Neural crest cell (in vitro differentiated cells): ENCODE results near the gene MTMR3. TPM values are rescaled to one million over a fixed set of nuclear protein-coding genes. Genes with fewer than 3 reads are reported as not detected.
"Not testable (repeated sequence)": the region's sequence is repeated elsewhere in the genome, so short reads cannot be mapped to it uniquely, and the experiment has no call there.

Experiments used
- DNase-seq: peaks from one replicate; pipeline ENCODE4 v3.0.0; 2021; ENCODE audit warnings: low read depth, mixed read lengths, low spot score
- H3K27ac Mint-ChIP-seq: one replicate; pipeline ENCODE4 v1.8.0; 2021; ENCODE audit warnings: mild to moderate bottlenecking, mixed read lengths; ENCODE audit not compliant: unreplicated experiment
- H3K27me3 Mint-ChIP-seq: 2 replicates; pipeline ENCODE4 v1.8.0; 2021; ENCODE audit warnings: low read depth, mild to moderate bottlenecking, mixed read lengths
- H3K36me3 Mint-ChIP-seq: 2 replicates; pipeline ENCODE4 v1.8.0; 2021; ENCODE audit warnings: low read depth, mild to moderate bottlenecking, mixed read lengths
- H3K4me1 Mint-ChIP-seq: 2 replicates; pipeline ENCODE4 v1.8.0; 2021; ENCODE audit warnings: mixed read lengths
- H3K4me3 Mint-ChIP-seq: one replicate; pipeline ENCODE4 v1.8.0; 2021; ENCODE audit warnings: mild to moderate bottlenecking, mixed read lengths
- H3K9me3 Mint-ChIP-seq: 2 replicates; pipeline ENCODE4 v1.8.0; 2021; ENCODE audit warnings: mixed read lengths
- CTCF ChIP-seq: fragments of 200-600 bp; sonication (generic); conservative IDR thresholded peaks from 2 replicates; pipeline ENCODE4 v1.5.0; 2021; ENCODE audit warnings: antibody characterized with exemption, mild to moderate bottlenecking
- total RNA-seq: library from RNA; stranded (reverse); gene quantifications from 2 replicates; pipeline ENCODE4 v1.2.1, GENCODE V29; 2021

The MTMR3 gene
- total RNA-seq, 1 donor from 2014 or later = 35.3 TPM

GRCh38 chr22:30057375-30057774 is 174.4 kb downstream of the MTMR3 start:
- Mint-ChIP-seq H3K36me3 (peaks cover 9% of the 10 kb centered on the region), H3K4me3 (no peak overlapping the region), H3K27me3 (peaks cover 2% of the 10 kb centered on the region), H3K4me1 (no peaks in the 10 kb centered on the region), H3K27ac (no peak overlapping the region), H3K9me3 (peaks cover 18% of the 10 kb centered on the region)
- no peak for TF ChIP-seq CTCF
- DNase-seq = no peak

- not testable (repeated sequence) for H3K27ac Mint-ChIP-seq, H3K4me1 Mint-ChIP-seq, H3K36me3 Mint-ChIP-seq, H3K27me3 Mint-ChIP-seq, H3K4me3 Mint-ChIP-seq, DNase-seq
- peaks cover 22% of the 10 kb centered on the region for H3K9me3 Mint-ChIP-seq
These were observed 176.5 kb downstream of the MTMR3 start for GRCh38 chr22:30059346-30060020.

- H3K4me1 Mint-ChIP-seq, H3K36me3 Mint-ChIP-seq, H3K27me3 Mint-ChIP-seq, H3K4me3 Mint-ChIP-seq, H3K27ac Mint-ChIP-seq, DNase-seq: not testable (repeated sequence)
- peaks cover 24% of the 10 kb centered on the region for H3K9me3 Mint-ChIP-seq
These were observed 178.1 kb downstream of the MTMR3 start for GRCh38 chr22:30061094-30061493.

GRCh38 chr22:30062259-30062658 is 179.3 kb downstream of the MTMR3 start:
- H3K36me3 Mint-ChIP-seq = peaks cover 6% of the 10 kb centered on the region
- no peak overlapping the region for H3K4me3 Mint-ChIP-seq
- H3K27me3 Mint-ChIP-seq = no peaks in the 10 kb centered on the region
- H3K4me1 Mint-ChIP-seq = no peaks in the 10 kb centered on the region
- H3K27ac Mint-ChIP-seq = no peak overlapping the region
- peaks cover 19% of the 10 kb centered on the region for H3K9me3 Mint-ChIP-seq
- TF ChIP-seq CTCF = no peak
- DNase-seq = no peak

- Mint-ChIP-seq H3K4me1 (no peaks in the 10 kb centered on the region), H3K4me3 (no peak overlapping the region), H3K36me3 (peaks cover 6% of the 10 kb centered on the region), H3K27me3 (no peaks in the 10 kb centered on the region), H3K9me3 (peaks cover 19% of the 10 kb centered on the region), H3K27ac (no peak overlapping the region)
- no peak for TF ChIP-seq CTCF
- no peak for DNase-seq
These were observed 180.0 kb downstream of the MTMR3 start for GRCh38 chr22:30062950-30063349.

- Mint-ChIP-seq H3K27me3 (no peaks in the 10 kb centered on the region), H3K36me3 (peaks cover 3% of the 10 kb centered on the region), H3K9me3 (peaks cover 13% of the 10 kb centered on the region), H3K4me1 (no peaks in the 10 kb centered on the region), H3K27ac (no peak overlapping the region), H3K4me3 (no peak overlapping the region)
- DNase-seq = no peak
- TF ChIP-seq CTCF = no peak
These were observed 181.2 kb downstream of the MTMR3 start for GRCh38 chr22:30064172-30064571.
